Karpas-422 (cell line): ENCODE results near the gene DOCK2. TPM values are rescaled to one million over a fixed set of nuclear protein-coding genes. Genes with fewer than 3 reads are reported as not detected.
"Not testable (repeated sequence)": the region's sequence is repeated elsewhere in the genome, so short reads cannot be mapped to it uniquely, and the experiment has no call there.

Source experiments
- DNase-seq: peaks from one replicate; pipeline ENCODE4 v3.0.0-alpha.2; 2015
- H2AFZ ChIP-seq: fragments of 200-600 bp; sonication (generic); 2 replicates; pipeline ENCODE4 v1.6.1; 2014; ENCODE audit warnings: antibody characterized with exemption, low read length, mixed read lengths
- H3K27ac ChIP-seq: fragments of 200-600 bp; sonication (generic); 2 replicates; pipeline ENCODE4 v1.5.1; 2014; ENCODE audit warnings: mild to moderate bottlenecking, low read length, moderate library complexity
- H3K27me3 ChIP-seq: fragments of 200-600 bp; sonication (generic); 2 replicates; pipeline ENCODE4 v1.6.1; 2014; ENCODE audit warnings: low read length, mixed read lengths
- H3K36me3 ChIP-seq: fragments of 200-600 bp; sonication (generic); 2 replicates; pipeline ENCODE4 v1.6.1; 2014; ENCODE audit warnings: low read length, mixed read lengths; ENCODE audit not compliant: insufficient read depth
- H3K4me1 ChIP-seq: fragments of 200-600 bp; sonication (generic); 2 replicates; pipeline ENCODE4 v1.6.1; 2014; ENCODE audit warnings: mild to moderate bottlenecking, low read length, mixed read lengths
- H3K4me2 ChIP-seq: fragments of 200-600 bp; sonication (generic); 2 replicates; pipeline ENCODE4 v1.6.1; 2014; ENCODE audit warnings: low read length, low read depth, mild to moderate bottlenecking; ENCODE audit not compliant: poor library complexity, severe bottlenecking
- H3K4me3 ChIP-seq: fragments of 200-600 bp; sonication (generic); 2 replicates; pipeline ENCODE4 v1.5.1; 2014; ENCODE audit warnings: mild to moderate bottlenecking, antibody characterized with exemption, low read length, mixed read lengths
- H3K79me2 ChIP-seq: fragments of 200-600 bp; sonication (generic); 2 replicates; pipeline ENCODE4 v1.6.1; 2014; ENCODE audit warnings: mild to moderate bottlenecking, low read length, mixed read lengths
- H3K9ac ChIP-seq: fragments of 200-600 bp; sonication (generic); 2 replicates; pipeline ENCODE4 v1.6.0; 2014; ENCODE audit warnings: low read length
- H3K9me2 ChIP-seq: fragments of 200-600 bp; sonication (generic), shearing (Covaris generic); replicated peaks from 2 replicates; pipeline ENCODE4 v1.6.0; 2014; ENCODE audit warnings: mild to moderate bottlenecking, low read length, moderate library complexity; ENCODE audit not compliant: insufficient read depth
- H3K9me3 ChIP-seq: fragments of 300-700, 200-600 bp; sonication (generic); 2 replicates; pipeline ENCODE4 v1.6.1; 2014; ENCODE audit warnings: low read length, mixed read lengths
- H4K20me1 ChIP-seq: fragments of 200-600 bp; sonication (generic); 2 replicates; pipeline ENCODE4 v1.6.1; 2014; ENCODE audit warnings: mild to moderate bottlenecking, antibody characterized with exemption, low read length, low read depth; ENCODE audit not compliant: insufficient read depth
- total RNA-seq: library from RNA; depleted of rRNA; stranded (reverse); fragments of >200 nt; shearing (Covaris generic); gene quantifications from 2 replicates; pipeline ENCODE4 v1.2.3, GENCODE V29; 2014; ENCODE audit warnings: low replicate concordance

DOCK2 gene
- total RNA-seq, 1 experiment from 2014 or later: 255 TPM

GRCh38 chr5:170080786-170081445, 443.8 kb downstream of the DOCK2 start:
- H3K27me3 ChIP-seq: no peaks in the 10 kb centered on the region
- no peak overlapping the region for H2AFZ ChIP-seq
- H3K9me2 ChIP-seq: no peaks in the 10 kb centered on the region
- H3K4me3 ChIP-seq: no peak overlapping the region
- no peak overlapping the region for H3K27ac ChIP-seq
- H3K79me2 ChIP-seq: no peaks in the 10 kb centered on the region
- no peak overlapping the region for H3K9ac ChIP-seq
- no peak for DNase-seq
- no peak overlapping the region for H3K4me2 ChIP-seq
- H3K36me3 ChIP-seq: peaks cover 36% of the 10 kb centered on the region; the same call in 1 of the 2 replicates
- peaks cover 7% of the 10 kb centered on the region for H3K4me1 ChIP-seq
- no peaks in the 10 kb centered on the region for H3K9me3 ChIP-seq
- no peaks in the 10 kb centered on the region for H4K20me1 ChIP-seq

- Histone ChIP-seq H3K9me3 (no peaks in the 10 kb centered on the region), H3K9ac (no peak overlapping the region), H3K27ac (no peak overlapping the region), H3K79me2 (no peaks in the 10 kb centered on the region), H3K4me2 (no peak overlapping the region), H3K27me3 (no peaks in the 10 kb centered on the region), H3K36me3 (peaks cover 34% of the 10 kb centered on the region; the same call in 1 of the 2 replicates), H3K9me2 (no peaks in the 10 kb centered on the region), H2AFZ (no peak overlapping the region), H3K4me3 (no peak overlapping the region), H4K20me1 (no peaks in the 10 kb centered on the region), H3K4me1 (peaks cover 7% of the 10 kb centered on the region)
- no peak for DNase-seq
Observed at GRCh38 chr5:170081616-170082015, 444.5 kb downstream of the DOCK2 start.

GRCh38 chr5:170082701-170083100, 445.6 kb downstream of the DOCK2 start:
- Histone ChIP-seq H3K4me1 (peaks cover 7% of the 10 kb centered on the region), H3K36me3 (peaks cover 34% of the 10 kb centered on the region; the same call in 1 of the 2 replicates), H4K20me1 (no peaks in the 10 kb centered on the region), H3K79me2 (no peaks in the 10 kb centered on the region), H3K9ac (no peak overlapping the region), H3K4me3 (no peak overlapping the region), H3K27me3 (no peaks in the 10 kb centered on the region), H3K9me3 (no peaks in the 10 kb centered on the region), H3K27ac (no peak overlapping the region), H3K4me2 (no peak overlapping the region), H2AFZ (no peak overlapping the region), H3K9me2 (no peaks in the 10 kb centered on the region)
- DNase-seq: no peak

- H4K20me1 ChIP-seq: no peaks in the 10 kb centered on the region
- no peaks in the 10 kb centered on the region for H3K9me2 ChIP-seq
- H3K9ac ChIP-seq: no peak overlapping the region
- H3K27ac ChIP-seq: no peak overlapping the region
- no peaks in the 10 kb centered on the region for H3K9me3 ChIP-seq
- peaks cover 7% of the 10 kb centered on the region for H3K4me1 ChIP-seq
- H2AFZ ChIP-seq: no peak overlapping the region
- DNase-seq: no peak
- H3K4me3 ChIP-seq: no peak overlapping the region
- H3K27me3 ChIP-seq: no peaks in the 10 kb centered on the region
- peaks cover 17% of the 10 kb centered on the region; the same call in 1 of the 2 replicates for H3K36me3 ChIP-seq
- H3K79me2 ChIP-seq: no peaks in the 10 kb centered on the region
- no peak overlapping the region for H3K4me2 ChIP-seq
Observed at GRCh38 chr5:170087168-170087817, 450.2 kb downstream of the DOCK2 start.

- Histone ChIP-seq H3K27me3 (no peaks in the 10 kb centered on the region), H3K9me3 (no peaks in the 10 kb centered on the region), H3K27ac (no peak overlapping the region), H3K79me2 (no peaks in the 10 kb centered on the region), H3K4me3 (no peak overlapping the region), H4K20me1 (no peaks in the 10 kb centered on the region), H3K36me3 (no peaks in the 10 kb centered on the region), H2AFZ (no peak overlapping the region), H3K9me2 (no peaks in the 10 kb centered on the region), H3K9ac (no peak overlapping the region), H3K4me2 (no peak overlapping the region), H3K4me1 (no peaks in the 10 kb centered on the region)
- DNase-seq: no peak
Observed at GRCh38 chr5:170092455-170093101, 455.5 kb downstream of the DOCK2 start.

DNA sequence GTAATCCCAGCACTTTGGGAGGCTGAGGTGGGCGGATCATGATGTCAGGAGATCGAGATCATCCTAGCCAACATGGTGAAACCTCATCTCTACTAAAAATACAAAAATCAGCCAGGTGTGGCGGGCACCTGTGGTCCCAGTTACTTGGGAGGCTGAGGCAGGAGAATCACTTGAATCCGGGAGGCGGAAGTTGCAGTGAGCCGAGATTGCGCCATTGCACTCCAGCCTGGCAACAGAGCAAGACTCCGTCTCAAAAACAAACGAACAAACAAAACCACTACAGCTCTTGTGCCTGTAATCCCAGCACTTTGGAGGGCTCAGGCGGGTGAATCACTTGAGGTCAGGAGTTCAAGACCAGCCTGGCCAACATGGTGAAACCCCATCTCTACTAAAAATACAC, 457.3 kb downstream of the DOCK2 start:
- H3K4me1 ChIP-seq, H3K9ac ChIP-seq, H3K9me2 ChIP-seq, H2AFZ ChIP-seq, DNase-seq, H3K4me3 ChIP-seq, H4K20me1 ChIP-seq, H3K79me2 ChIP-seq, H3K36me3 ChIP-seq, H3K9me3 ChIP-seq, H3K27ac ChIP-seq, H3K4me2 ChIP-seq, H3K27me3 ChIP-seq: not testable (repeated sequence)

GRCh38 chr5:170095646-170096045, 458.6 kb downstream of the DOCK2 start:
- no peaks in the 10 kb centered on the region for H3K36me3 ChIP-seq
- H3K9ac ChIP-seq: no peak overlapping the region
- no peak overlapping the region for H2AFZ ChIP-seq
- DNase-seq: no peak
- H4K20me1 ChIP-seq: no peaks in the 10 kb centered on the region
- H3K79me2 ChIP-seq: no peaks in the 10 kb centered on the region
- peaks cover 10% of the 10 kb centered on the region for H3K4me1 ChIP-seq
- H3K27ac ChIP-seq: no peak overlapping the region
- H3K9me3 ChIP-seq: no peaks in the 10 kb centered on the region; the same call in 1 of the 2 replicates
- no peaks in the 10 kb centered on the region for H3K9me2 ChIP-seq
- H3K4me3 ChIP-seq: no peak overlapping the region
- H3K4me2 ChIP-seq: no peak overlapping the region
- no peaks in the 10 kb centered on the region for H3K27me3 ChIP-seq

DNA sequence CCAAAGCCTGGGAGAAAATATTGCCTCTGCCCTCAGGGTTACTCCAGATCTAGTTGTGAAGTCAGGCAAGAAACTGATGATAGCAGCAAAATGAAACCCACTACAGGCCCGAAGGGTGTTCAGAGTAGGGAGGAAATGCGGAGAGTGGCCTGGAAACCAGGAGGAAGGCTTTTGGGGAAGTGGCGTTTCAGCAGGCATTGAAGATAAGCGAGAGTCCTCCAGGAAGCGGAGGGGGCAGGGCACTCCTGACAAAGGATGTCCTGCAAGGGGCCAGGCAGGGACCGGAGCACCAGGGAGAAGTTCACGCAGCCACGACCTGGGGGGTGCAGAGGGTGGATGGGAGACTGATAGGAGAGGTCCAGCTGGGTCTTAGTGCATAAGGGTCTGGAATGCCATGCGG, 460.9 kb downstream of the DOCK2 start:
- no peak for DNase-seq
- Histone ChIP-seq H3K9ac (no peak overlapping the region), H3K9me3 (no peaks in the 10 kb centered on the region; the same call in 1 of the 2 replicates), H3K27me3 (no peaks in the 10 kb centered on the region), H3K4me2 (no peak overlapping the region), H3K79me2 (no peaks in the 10 kb centered on the region), H3K9me2 (no peaks in the 10 kb centered on the region), H3K27ac (no peak overlapping the region), H3K4me3 (no peak overlapping the region), H3K36me3 (no peaks in the 10 kb centered on the region), H2AFZ (no peak overlapping the region), H4K20me1 (no peaks in the 10 kb centered on the region), H3K4me1 (peaks cover 19% of the 10 kb centered on the region)
